HepG2 (cell line): ENCODE results near the gene ARAP3. TPM values are rescaled to one million over a fixed set of nuclear protein-coding genes. Genes with fewer than 3 reads are reported as not detected.
A peak's percentile ranks its signal among the peaks of the same experiment; 100 is the strongest.

ENCODE experiments used
- DNMT3B ChIP-seq: conservative IDR thresholded peaks from 2 replicates; pipeline ENCODE4 v1.6.1; 2016; ENCODE audit warnings: missing biosample characterization, control low read depth
- HES4 ChIP-seq: sonication (generic); formaldehyde crosslinking; IDR thresholded peaks from 2 replicates; pipeline ENCODE4 v1.9.0; 2021; ENCODE audit warnings: mild to moderate bottlenecking, missing genetic modification reagents, borderline replicate concordance
- MED1 ChIP-seq: sonication (generic); formaldehyde crosslinking; IDR thresholded peaks from 2 replicates; pipeline ENCODE4 v1.4.0; 2020; ENCODE audit warnings: missing genetic modification reagents
- PHF8 ChIP-seq: sonication (generic); formaldehyde crosslinking; IDR thresholded peaks from 2 replicates; pipeline ENCODE4 v1.5.0; 2020; ENCODE audit warnings: missing genetic modification reagents
- RFX1 ChIP-seq: fragments of 450-650 bp; IDR thresholded peaks from 2 replicates; pipeline ENCODE4 v1.6.1; 2017
- TCF7L2 ChIP-seq: IDR thresholded peaks from 2 replicates; pipeline ENCODE4 v1.6.1; 2011; ENCODE audit warnings: mild to moderate bottlenecking, low read depth, low read length, moderate library complexity
- ZNF230 ChIP-seq: sonication (generic); formaldehyde crosslinking; IDR thresholded peaks from 2 replicates; pipeline ENCODE4 v1.4.0; 2020; ENCODE audit warnings: mild to moderate bottlenecking, missing genetic modification reagents
- ZNF350 ChIP-seq: sonication (generic); formaldehyde crosslinking; IDR thresholded peaks from 2 replicates; pipeline ENCODE4 v1.4.0; 2020; ENCODE audit warnings: mild to moderate bottlenecking, low read depth, missing genetic modification reagents, borderline replicate concordance
- ZNF484 ChIP-seq: sonication (generic); formaldehyde crosslinking; IDR thresholded peaks from 2 replicates; pipeline ENCODE4 v1.5.1; 2020; ENCODE audit warnings: mild to moderate bottlenecking, low read depth, missing genetic modification reagents, borderline replicate concordance
- ZNF546 ChIP-seq: sonication (generic); formaldehyde crosslinking; conservative IDR thresholded peaks from 2 replicates; pipeline ENCODE4 v1.8.1; 2023; ENCODE audit warnings: mild to moderate bottlenecking, missing genetic modification reagents
- ZNF563 ChIP-seq: sonication (generic); formaldehyde crosslinking; IDR thresholded peaks from 2 replicates; pipeline ENCODE4 v1.8.0; 2022; ENCODE audit warnings: mild to moderate bottlenecking, moderate library complexity, missing genetic modification reagents
- ZNF776 ChIP-seq: sonication (generic); formaldehyde crosslinking; IDR thresholded peaks from 2 replicates; pipeline ENCODE4 v1.4.0; 2020; ENCODE audit warnings: mild to moderate bottlenecking, missing genetic modification reagents
- ZSCAN29 ChIP-seq: sonication (generic); formaldehyde crosslinking; conservative IDR thresholded peaks from 2 replicates; pipeline ENCODE4 v1.4.0; 2020; ENCODE audit warnings: mild to moderate bottlenecking, missing genetic modification reagents
- ZZZ3 ChIP-seq: sonication (generic); formaldehyde crosslinking; IDR thresholded peaks from 2 replicates; pipeline ENCODE4 v1.4.0; 2020; ENCODE audit warnings: missing genetic modification reagents, mild to moderate bottlenecking, borderline replicate concordance
- polyA plus RNA-seq, 8 experiments: library from polyadenylated mRNA; depleted of rRNA in 3 of 8; stranded (reverse) in 7 of 8; unstranded in 1 of 8; fragments of >200 nt; fragmentation: Illumina TruSeq in 4 of 8; extraction: Trizol in 4 of 8; gene quantifications; 2 replicates each; pipeline versions ENCODE4 v1.2.1 to v1.2.3, GENCODE V29; 2011 to 2016; ENCODE audit warnings: low read depth in 4 of 8, missing spikeins in 1 of 8, mixed read lengths in 1 of 8; ENCODE audit not compliant: insufficient read depth in 1 of 8
- total RNA-seq, 5 experiments: library from RNA; depleted of rRNA; stranded (reverse); fragments of >200 nt; fragmentation: Illumina TruSeq; extraction: Trizol; gene quantifications; 2 replicates each; pipeline ENCODE4 v1.2.3, GENCODE V29; 2016; ENCODE audit warnings: low read depth in 1 of 5
- TF ChIP-seq, protein P1 (sequence below): sonication (generic); formaldehyde crosslinking; IDR thresholded peaks from 2 replicates; pipeline ENCODE4 v1.5.1; 2020; ENCODE audit warnings: mild to moderate bottlenecking, missing genetic modification reagents, borderline replicate concordance
- TF ChIP-seq, protein P2 (sequence below): sonication (generic); formaldehyde crosslinking; IDR thresholded peaks from 2 replicates; pipeline ENCODE4 v1.4.0; 2020; ENCODE audit warnings: missing genetic modification reagents; ENCODE audit errors: not compliant biosample characterization
- TF ChIP-seq, protein P3 (sequence below): sonication (generic); formaldehyde crosslinking; IDR thresholded peaks from 2 replicates; pipeline ENCODE4 v1.4.0; 2020; ENCODE audit warnings: missing genetic modification reagents, low read depth, mild to moderate bottlenecking, borderline replicate concordance
- TF ChIP-seq, protein P4 (sequence below): sonication (generic); formaldehyde crosslinking; conservative IDR thresholded peaks from 2 replicates; pipeline ENCODE4 v1.4.0; 2020; ENCODE audit warnings: mild to moderate bottlenecking, missing genetic modification reagents, moderate library complexity
- TF ChIP-seq, protein P5 (sequence below): sonication (generic); formaldehyde crosslinking; conservative IDR thresholded peaks from 2 replicates; pipeline ENCODE4 v1.4.0; 2020; ENCODE audit warnings: missing genetic modification reagents

The ARAP3 gene
- total and polyA plus RNA-seq, 2 of the 13 experiments (the other 11 are each of a cell fraction or from before 2014, with no cell fraction given) = 0.25 TPM; not detected in 1

DNA sequence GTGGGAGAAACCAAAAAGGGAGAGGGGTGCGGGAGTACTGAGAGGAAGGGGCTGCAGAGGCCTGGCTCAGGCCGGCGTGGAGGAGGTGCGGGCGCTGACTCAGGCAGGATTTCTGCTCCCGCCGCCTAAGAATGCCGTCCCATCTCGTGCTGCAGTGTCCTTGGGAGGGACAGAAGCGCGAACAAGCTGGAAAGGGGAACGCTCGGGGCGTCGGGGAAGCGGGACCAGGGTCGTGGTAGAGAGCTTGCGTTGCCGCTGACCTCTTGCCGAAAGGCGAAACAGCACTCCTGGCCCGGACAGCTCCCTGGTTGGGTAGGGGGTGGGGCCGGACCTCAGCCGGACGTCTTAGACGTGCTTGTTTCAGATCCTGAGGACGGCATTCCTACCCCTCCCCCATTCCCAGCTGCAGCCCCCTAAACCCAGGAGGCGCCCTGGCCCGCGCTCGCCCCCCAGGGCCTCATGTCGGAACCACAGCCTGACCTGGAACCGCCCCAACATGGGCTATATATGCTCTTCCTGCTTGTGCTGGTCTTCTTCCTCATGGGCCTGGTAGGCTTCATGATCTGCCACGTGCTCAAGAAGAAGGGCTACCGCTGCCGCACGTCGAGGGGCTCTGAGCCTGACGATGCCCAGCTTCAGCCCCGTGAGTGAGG, 44.1 kb downstream of the ARAP3 start (continued):
- no peak for TF ChIP-seq ZSCAN29 (CRISPR knock-in tag)
- TF ChIP-seq ZNF350 (CRISPR knock-in tag) = peak; percentile 63; the same call in 1 of the 2 replicates
- peak; percentile 40; the same call in 1 of the 2 replicates for TF ChIP-seq PHF8 (CRISPR knock-in tag)
- TF ChIP-seq RFX1 = no peak
- no peak for TF ChIP-seq ZNF563 (CRISPR knock-in tag)
- TF ChIP-seq, protein P1, sequence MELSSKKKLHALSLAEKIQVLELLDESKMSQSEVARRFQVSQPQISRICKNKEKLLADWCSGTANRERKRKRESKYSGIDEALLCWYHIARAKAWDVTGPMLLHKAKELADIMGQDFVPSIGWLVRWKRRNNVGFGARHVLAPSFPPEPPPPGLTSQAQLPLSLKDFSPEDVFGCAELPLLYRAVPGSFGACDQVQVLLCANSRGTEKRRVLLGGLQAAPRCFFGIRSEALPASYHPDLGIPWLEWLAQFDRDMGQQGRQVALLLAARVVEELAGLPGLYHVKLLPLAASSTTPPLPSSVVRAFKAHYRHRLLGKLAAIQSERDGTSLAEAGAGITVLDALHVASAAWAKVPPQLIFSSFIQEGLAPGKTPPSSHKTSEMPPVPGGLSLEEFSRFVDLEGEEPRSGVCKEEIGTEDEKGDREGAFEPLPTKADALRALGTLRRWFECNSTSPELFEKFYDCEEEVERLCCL (CRISPR knock-in tag) = no peak
- no peak for TF ChIP-seq MED1 (CRISPR knock-in tag)
- TF ChIP-seq ZNF230 = no peak
- peak; percentile 41; the same call in 1 of the 2 replicates for TF ChIP-seq HES4
- TF ChIP-seq, protein P2, sequence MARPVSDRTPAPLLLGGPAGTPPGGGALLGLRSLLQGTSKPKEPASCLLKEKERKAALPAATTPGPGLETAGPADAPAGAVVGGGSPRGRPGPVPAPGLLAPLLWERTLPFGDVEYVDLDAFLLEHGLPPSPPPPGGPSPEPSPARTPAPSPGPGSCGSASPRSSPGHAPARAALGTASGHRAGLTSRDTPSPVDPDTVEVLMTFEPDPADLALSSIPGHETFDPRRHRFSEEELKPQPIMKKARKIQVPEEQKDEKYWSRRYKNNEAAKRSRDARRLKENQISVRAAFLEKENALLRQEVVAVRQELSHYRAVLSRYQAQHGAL = no peak
- TF ChIP-seq, protein P3, sequence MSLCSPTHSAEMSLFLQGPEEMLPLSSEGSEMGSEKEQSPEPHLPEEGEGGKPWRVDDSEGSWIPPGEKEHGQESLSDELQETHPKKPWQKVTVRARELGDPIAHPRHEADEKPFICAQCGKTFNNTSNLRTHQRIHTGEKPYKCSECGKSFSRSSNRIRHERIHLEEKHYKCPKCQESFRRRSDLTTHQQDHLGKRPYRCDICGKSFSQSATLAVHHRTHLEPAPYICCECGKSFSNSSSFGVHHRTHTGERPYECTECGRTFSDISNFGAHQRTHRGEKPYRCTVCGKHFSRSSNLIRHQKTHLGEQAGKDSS (CRISPR knock-in tag) = no peak
- TF ChIP-seq ZNF484 (CRISPR knock-in tag) = no peak
- TF ChIP-seq ZNF546 = no peak
- no peak for TF ChIP-seq TCF7L2
- TF ChIP-seq, protein P4, sequence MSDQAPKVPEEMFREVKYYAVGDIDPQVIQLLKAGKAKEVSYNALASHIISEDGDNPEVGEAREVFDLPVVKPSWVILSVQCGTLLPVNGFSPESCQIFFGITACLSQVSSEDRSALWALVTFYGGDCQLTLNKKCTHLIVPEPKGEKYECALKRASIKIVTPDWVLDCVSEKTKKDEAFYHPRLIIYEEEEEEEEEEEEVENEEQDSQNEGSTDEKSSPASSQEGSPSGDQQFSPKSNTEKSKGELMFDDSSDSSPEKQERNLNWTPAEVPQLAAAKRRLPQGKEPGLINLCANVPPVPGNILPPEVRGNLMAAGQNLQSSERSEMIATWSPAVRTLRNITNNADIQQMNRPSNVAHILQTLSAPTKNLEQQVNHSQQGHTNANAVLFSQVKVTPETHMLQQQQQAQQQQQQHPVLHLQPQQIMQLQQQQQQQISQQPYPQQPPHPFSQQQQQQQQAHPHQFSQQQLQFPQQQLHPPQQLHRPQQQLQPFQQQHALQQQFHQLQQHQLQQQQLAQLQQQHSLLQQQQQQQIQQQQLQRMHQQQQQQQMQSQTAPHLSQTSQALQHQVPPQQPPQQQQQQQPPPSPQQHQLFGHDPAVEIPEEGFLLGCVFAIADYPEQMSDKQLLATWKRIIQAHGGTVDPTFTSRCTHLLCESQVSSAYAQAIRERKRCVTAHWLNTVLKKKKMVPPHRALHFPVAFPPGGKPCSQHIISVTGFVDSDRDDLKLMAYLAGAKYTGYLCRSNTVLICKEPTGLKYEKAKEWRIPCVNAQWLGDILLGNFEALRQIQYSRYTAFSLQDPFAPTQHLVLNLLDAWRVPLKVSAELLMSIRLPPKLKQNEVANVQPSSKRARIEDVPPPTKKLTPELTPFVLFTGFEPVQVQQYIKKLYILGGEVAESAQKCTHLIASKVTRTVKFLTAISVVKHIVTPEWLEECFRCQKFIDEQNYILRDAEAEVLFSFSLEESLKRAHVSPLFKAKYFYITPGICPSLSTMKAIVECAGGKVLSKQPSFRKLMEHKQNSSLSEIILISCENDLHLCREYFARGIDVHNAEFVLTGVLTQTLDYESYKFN (CRISPR knock-in tag) = no peak
- TF ChIP-seq ZZZ3 (CRISPR knock-in tag) = no peak
- TF ChIP-seq, protein P5, sequence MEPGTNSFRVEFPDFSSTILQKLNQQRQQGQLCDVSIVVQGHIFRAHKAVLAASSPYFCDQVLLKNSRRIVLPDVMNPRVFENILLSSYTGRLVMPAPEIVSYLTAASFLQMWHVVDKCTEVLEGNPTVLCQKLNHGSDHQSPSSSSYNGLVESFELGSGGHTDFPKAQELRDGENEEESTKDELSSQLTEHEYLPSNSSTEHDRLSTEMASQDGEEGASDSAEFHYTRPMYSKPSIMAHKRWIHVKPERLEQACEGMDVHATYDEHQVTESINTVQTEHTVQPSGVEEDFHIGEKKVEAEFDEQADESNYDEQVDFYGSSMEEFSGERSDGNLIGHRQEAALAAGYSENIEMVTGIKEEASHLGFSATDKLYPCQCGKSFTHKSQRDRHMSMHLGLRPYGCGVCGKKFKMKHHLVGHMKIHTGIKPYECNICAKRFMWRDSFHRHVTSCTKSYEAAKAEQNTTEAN (CRISPR knock-in tag) = no peak
- peak; percentile 42; the same call in 1 of the 2 replicates for TF ChIP-seq ZNF776 (CRISPR knock-in tag)
- no peak for TF ChIP-seq DNMT3B (CRISPR knock-in tag)
